ENCODE data around the gene MRGPRG.

MRGPRG gene

DNA sequence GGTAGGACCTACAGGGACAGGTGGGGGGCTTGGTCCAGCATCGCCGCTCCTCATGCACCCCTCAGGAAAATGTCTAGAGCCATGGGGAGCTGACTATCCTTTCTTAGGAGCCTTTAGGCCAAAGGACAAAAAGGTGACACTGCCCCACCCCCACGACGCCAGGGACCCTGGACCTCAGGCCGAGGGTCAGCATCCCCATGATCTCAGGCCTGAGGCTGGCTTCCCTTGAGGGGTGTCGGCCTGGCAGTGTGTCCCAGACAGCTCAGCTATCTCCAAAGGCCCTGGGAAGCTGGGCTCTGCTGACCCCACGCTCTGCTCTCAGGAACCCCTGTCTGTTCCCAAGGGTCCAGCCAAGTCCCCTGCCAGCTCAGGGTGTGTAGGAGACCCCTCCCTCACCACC is 16.3 kb downstream of the MRGPRG start:
- in situ Hi-C loops (cut with MboI; ENCODE audit: low pct_unique_long_range_greater_than_20kb, low sequenced_read_pairs, unreplicated experiment): no loop called here
- no peak for DNase-seq (ENCODE audit: low spot score)
- TF ChIP-seq, protein P1, sequence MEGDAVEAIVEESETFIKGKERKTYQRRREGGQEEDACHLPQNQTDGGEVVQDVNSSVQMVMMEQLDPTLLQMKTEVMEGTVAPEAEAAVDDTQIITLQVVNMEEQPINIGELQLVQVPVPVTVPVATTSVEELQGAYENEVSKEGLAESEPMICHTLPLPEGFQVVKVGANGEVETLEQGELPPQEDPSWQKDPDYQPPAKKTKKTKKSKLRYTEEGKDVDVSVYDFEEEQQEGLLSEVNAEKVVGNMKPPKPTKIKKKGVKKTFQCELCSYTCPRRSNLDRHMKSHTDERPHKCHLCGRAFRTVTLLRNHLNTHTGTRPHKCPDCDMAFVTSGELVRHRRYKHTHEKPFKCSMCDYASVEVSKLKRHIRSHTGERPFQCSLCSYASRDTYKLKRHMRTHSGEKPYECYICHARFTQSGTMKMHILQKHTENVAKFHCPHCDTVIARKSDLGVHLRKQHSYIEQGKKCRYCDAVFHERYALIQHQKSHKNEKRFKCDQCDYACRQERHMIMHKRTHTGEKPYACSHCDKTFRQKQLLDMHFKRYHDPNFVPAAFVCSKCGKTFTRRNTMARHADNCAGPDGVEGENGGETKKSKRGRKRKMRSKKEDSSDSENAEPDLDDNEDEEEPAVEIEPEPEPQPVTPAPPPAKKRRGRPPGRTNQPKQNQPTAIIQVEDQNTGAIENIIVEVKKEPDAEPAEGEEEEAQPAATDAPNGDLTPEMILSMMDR (IDR thresholded peaks at IDR 0.05; ENCODE audit: extremely low read depth, insufficient read depth, missing control alignments): no peak

DNA sequence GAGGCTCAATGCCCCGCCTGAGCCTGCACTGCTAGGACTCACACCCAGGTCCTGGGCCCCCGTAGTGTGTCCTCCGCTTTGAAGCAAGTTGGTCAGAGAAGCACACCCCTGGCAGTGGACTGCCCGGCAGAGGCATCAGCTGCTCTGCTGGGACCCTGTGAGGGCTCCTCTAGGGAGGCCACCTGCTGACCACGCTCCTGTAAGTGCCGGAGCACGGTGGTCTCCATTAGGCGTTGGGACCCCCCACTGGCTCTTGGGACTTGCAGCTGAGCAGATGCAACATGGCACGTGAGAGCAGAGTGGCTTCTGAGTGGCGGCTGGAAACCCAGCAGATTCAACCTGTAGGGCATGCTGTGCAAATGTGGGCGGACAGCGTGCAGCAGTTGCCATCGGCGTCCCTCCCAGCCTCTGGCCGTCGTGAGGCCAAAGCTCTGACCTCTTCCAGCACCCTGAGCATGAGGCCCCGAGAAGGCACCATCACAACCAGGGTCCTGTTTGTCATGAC is 16.9 kb downstream of the MRGPRG start:
- in situ Hi-C loops (cut with MboI; ENCODE audit: low pct_unique_long_range_greater_than_20kb, low sequenced_read_pairs, unreplicated experiment): no loop called here
- TF ChIP-seq, protein P1 (IDR thresholded peaks at IDR 0.05; ENCODE audit: extremely low read depth, insufficient read depth, missing control alignments): no peak
- no peak for DNase-seq (ENCODE audit: low spot score)

DNA sequence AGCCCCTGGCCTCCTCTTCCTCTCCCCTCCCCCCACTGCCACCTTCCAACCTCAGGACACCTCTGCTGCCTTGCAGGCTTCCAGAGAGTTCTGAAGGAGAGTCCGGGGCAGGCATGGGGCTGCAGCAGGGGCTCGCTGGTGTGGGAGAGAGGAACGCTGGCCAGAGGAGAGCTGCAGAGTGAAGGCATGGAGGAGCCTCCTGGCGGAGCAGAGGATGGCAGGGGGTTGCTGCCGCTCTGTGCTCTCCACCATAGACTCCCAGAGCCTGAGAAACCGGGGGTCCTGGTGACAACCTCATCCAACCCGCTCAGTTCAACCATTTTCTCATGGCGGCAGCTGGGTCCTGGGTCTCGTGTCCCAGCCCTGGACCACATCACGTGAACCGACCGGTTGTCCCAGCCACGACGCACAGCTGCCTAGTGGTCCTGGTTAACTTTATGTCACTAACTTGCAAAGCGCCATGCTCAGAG is 17.5 kb downstream of the MRGPRG start:
- in situ Hi-C loops (cut with MboI; ENCODE audit: low pct_unique_long_range_greater_than_20kb, low sequenced_read_pairs, unreplicated experiment): no loop called here
- TF ChIP-seq, protein P1 (IDR thresholded peaks at IDR 0.05; ENCODE audit: extremely low read depth, insufficient read depth, missing control alignments): no peak
- DNase-seq (ENCODE audit: low spot score): no peak

DNA sequence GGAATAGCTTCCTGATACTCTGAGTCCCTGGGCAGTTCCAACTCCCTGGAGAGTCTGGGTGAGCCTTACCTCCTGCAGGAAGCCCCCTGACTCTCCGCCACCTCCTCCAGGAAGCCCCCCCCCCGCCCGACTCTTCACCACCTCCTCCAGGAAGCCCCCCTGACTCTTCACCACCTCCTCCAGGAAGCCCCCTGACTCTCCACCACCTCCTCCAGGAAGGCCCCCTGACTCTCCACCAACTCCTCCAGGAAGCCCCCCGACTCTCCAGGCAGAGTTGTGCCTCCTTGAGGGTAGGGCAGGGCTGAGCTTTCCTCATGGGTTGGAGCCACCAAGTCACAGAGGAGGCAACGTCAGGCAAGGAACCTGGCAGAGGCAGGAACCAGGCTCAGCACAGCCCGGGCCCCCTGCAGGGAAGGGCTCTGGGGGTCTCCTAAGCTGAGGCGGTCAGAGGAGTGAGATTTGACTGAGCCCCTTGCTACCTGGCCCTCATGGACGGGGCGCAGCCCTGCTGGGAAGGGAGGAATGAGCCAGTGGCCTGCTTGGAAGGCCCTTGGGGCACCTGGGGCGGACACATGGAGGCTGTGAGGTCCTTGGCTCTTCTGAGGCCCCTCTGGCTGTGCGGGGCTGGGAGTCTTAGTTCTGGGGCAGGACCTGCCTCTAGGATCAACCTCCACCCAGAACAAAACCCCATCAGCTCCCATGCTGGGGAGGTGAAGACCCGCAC is 18.1 kb downstream of the MRGPRG start:
- TF ChIP-seq, protein P1 (IDR thresholded peaks at IDR 0.05; ENCODE audit: extremely low read depth, insufficient read depth, missing control alignments): no peak
- DNase-seq (ENCODE audit: low spot score): no peak
- in situ Hi-C loops (cut with MboI; ENCODE audit: low pct_unique_long_range_greater_than_20kb, low sequenced_read_pairs, unreplicated experiment): no loop called here

DNA sequence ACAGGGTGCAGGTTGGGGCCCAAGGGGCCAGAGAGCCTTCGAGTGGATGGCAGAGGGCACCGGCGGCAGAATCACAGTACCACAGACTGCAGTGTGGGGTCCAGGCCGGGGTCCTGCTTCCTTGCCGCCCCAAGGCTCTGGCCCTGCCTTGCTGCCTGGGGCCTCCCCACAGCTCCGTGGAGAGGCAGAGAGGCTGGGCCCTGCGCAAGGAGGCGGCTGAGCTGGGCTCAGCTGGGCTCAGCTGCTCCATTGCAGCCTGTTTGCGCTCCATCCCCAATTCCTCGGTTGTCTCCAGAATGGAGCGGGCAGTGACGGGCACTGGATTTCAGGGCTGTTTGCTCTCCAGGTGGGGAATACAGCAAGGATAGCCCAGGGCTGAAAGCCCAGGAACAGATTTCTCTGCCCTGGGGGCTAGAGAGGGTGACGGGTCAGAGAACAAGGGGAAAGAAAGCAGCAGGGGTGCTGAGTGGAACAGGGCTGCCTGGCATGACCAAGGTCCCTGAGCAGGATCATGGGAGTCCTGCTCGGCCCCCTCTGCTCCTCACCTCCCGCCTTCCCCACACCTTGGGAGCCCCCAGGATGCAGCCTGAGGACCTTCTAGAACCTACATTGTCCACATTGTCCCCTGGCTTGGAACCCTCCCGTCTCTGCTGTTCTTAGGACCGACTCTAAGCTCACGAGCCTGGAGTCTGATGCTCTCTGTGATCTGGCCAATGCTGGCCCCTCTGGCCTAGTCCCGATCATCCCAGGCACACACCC is 18.9 kb downstream of the MRGPRG start:
- no peak for DNase-seq (ENCODE audit: low spot score)
- TF ChIP-seq, protein P1 (IDR thresholded peaks at IDR 0.05; ENCODE audit: extremely low read depth, insufficient read depth, missing control alignments): no peak
- in situ Hi-C loops (cut with MboI; ENCODE audit: low pct_unique_long_range_greater_than_20kb, low sequenced_read_pairs, unreplicated experiment): no loop called here

DNA sequence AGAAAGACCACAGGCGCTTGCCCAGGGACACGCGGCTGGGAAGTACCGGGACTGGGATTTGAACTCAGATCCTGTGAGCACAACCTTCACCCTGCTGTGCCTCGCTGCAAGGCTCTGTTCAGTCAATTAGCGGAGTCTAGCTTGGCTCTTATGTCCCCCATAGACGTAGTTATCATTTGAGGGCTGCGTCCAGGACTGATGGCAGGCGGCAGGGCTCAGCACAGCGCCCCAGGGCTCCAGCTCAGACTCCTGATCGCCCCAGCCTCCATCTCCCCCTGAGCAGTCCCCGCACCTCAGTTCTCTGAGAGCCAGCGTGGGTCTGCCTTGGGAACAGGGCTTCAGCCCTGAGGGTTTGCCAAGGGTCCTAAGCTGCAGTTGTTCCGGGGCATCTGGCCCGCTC is 19.8 kb downstream of the MRGPRG start:
- no peak for DNase-seq (ENCODE audit: low spot score)
- in situ Hi-C loops (cut with MboI; ENCODE audit: low pct_unique_long_range_greater_than_20kb, low sequenced_read_pairs, unreplicated experiment): no loop called here
- TF ChIP-seq, protein P1 (IDR thresholded peaks at IDR 0.05; ENCODE audit: extremely low read depth, insufficient read depth, missing control alignments): no peak

All from GM13977 (cell line).